NOMO-1 treated with dmso at 0.1 percent for 144 hours (cell line): ENCODE measurements around the gene MOB3A.

Experiments used
- DNase-seq: peaks from one replicate; lab custom pipeline; 2025; ENCODE audit not compliant: unreplicated experiment; lab: John Stamatoyannopoulos, UW

The MOB3A gene

DNA sequence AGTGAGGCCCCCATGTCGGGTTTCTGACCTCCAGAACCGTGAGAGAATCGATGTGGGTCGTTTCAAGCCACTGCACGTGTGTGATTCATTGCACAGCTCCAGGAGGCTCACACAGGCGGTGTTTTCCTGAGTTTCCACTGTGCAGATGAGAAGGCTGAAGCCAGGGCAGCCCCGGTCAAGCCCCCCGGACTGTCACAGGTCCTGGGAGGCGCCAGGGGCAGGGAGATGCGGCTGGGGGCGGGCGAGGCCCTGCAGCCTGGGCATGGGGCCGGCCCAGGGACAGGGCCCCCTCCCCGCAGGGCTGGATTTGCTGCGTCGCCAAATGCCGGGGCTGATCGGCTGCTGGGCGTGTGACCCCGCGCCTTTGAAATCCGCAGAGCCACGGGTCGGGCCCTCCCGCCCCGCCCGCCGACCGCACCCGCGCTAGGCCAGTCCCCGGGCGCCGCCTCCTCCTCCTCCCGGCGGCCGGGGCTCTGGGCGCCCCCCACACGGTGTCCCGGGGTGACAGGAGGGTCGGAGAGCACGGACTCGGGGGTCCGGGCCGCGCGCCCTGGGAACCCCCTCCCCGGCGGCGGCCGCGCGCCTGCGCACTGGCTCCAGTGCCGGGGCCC is 35.1 kb downstream of the MOB3A start:
- no peak for DNase-seq

DNA sequence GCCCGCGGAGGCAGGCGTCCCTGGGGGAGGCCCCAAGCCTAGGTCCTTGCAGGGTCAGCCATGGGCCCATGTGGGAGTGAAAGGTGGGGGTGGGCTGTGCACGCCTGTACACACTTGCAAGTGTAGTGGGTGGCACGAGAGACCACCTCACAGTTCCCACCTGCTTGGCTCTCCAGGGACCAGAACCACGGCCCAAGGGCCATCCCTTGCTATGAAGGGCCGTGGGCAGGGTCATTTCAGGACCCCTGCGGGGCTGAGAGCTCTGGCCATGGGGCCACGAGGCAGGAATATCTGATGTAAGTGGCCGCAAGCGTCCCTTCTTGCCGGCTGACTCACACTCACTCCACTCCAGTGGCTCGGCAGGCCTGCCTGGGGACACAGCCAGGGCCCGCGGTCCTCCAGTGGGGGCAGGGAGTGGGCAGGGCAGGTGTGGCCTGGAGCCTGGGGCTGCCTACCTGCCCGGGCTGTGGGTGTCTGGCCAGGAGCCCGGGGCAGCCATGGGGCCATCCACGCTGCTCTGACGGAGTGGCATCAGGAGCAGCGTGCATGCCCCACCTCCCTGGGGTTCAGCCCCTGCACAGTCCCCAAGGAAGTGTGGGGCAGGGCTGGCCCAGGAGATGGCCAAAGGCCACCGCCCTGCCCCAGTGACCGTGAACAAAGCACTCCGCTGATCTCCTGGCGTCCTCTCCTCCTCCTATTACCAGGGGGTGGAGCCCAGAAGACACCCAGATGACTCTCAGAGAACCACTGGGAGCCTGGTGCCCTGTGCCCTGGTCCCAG is 36.5 kb downstream of the MOB3A start:
- DNase-seq = no peak

DNA sequence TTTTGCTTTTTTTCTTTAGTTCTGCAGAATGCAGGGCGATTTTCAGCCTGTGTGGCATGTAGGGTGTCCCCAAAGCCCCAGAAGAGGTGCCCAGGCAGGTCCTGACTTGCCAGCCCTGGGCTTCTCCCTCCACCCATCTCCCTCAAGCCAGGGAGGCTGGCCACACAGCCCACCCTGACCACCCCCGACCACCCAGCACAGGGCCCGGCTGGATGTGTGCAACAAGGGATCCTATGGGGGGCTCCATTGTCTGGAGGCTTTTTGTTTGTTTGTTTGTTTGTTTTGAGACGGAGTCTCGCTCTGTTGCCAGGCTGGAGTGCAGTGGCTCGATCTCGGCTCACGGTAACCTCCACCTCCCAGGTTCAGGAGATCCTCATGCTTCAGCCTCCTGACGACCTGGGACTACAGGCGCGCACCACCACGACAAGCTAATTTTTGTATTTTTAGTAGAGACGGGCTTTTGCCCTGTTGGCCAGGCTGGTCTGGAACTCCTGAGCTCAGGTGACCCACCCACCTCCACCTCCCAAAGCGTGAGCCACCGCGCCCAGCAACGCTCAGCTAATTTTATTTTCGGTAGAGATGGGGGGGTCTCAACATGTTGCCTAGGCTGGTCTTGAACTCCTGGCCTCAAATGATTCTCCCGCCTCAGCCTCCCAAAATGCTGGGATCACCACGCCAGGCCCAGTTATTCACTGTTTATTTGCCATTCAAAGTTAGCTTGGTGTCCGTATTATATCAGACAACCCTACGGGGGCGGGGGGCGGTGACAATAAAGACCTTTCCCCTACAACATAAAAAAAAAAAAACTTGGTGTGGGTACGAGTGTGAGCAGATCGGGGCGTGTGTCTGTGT is 37.3 kb downstream of the MOB3A start:
- no peak for DNase-seq

DNA sequence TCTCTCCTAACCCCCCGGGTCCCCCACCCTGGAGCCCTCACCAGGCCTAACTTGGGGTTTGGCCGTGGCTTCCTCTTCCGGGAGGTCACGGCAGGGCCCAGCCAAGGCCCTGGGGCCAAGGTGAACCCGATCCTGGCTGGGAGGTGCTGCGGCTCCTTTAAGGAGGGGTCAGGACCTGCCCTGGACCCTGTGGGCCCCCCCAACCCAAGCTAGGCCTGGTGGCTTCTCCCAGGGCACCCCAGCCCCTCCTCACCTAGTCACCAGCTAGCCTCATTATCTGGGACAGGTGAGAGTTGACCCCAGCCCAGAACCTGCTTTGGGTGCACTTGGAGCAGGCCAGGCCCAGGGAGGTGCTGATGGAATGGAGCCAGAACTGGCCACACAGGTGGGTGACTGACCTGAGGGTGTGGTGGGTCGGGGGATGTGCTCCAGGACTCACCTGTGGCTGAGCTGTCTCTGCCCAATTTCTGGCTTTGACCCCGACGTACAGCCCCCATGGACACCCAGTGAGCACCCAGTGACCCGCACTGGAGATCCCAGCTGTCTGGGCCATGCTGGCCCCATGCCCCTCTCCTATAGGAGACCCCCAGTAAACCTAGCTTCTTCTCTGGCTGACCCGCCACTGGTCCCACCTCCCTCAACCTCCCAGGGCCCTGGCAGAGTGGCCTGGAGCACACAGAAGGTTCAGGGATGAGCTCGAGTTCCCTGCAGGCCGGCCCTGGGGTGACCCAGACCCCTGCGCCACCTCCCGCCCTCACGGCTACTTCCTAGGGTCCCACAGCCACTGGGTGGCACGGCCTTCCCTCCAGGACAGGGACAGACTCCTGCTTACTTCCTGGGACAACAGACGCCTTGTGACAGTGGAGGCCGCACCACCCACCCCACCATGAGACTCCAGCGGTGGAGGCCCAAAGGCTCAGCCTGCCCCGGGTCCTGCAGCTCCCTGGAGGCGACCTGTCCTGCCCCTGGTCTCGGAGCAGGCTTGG is 38.3 kb downstream of the MOB3A start:
- DNase-seq = no peak

DNA sequence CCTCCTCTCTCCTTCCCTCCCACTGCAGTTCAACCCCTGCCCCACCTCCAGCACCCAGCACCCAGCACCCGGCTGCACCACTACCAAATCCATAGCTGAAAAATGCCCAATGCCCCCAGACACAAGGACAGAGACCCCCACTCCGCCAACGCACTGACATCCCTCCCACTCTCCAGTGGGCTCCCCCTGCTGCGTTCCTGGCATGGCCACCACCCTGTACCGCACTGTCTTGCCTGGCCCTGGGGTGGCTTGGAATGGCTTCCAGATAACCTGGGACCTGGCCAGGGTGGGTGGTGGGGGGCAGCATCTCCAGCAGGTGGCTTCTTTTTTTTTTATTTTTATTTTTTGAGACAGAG is 39.3 kb downstream of the MOB3A start:
- DNase-seq = no peak

DNA sequence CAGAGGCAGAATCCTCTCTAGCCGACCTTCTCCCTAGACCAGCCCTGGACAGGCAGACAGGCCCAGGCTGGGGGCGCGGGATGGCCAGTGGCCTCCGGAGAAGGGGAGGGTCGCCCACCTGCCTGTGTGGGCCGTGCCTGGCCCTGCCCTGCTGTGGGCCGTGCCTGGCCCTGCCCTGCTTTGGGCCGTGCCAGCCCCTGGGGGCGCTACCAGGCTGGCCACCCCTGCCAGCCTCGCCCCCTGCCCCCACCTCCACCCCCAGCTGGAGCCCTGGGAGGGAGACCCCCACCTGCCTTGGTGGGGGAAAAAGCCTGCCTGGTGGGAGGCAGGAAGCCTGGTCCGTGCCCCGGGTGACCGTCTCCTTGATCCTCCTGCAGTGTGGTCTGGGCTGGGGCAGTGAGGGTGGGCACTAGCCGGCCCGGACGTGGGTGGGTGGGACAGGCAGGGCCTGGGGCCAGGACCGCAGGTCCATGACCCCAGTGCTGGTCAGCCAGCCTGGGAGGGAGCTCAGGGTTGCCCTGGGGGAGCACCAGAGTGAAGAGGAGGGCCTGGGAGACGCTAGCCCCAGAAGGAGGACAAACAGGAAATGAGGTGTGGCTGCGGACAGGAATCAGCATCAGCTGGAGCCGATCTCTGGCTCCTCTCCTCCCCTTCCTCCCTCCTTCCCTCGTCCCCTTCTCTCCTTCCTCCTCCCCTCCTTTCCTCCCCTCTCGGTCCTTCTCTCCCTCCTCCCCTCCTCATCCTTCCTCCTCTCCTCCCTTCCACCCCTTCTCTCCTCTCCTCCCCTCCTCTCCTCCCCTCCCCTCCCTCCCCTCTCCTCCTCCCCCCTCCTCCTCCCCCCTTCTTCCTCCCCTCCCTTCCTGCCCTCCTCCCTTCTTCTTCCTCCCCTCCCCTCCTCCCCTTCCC is 39.9 kb downstream of the MOB3A start:
- DNase-seq = no peak

DNA sequence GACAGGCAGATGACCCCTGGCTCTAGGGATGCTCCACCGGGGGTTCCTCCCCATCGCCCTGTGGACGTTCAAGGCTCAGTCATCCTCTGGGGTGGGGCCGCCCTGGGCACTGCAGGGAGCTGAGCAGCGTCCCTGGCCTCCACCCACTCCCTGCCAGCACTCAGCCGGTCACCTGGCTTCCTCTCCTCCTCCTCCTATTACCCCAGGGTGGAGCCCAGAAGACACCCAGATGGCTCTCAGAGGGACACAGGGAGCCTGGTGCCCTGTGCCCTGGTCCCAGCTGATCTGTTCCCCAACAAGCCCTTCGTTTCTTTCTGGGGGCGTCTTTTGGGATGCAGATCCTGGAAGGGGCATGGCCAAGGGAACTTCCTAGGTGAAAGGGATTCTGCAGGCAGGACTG is 41.4 kb downstream of the MOB3A start:
- DNase-seq = no peak

DNA sequence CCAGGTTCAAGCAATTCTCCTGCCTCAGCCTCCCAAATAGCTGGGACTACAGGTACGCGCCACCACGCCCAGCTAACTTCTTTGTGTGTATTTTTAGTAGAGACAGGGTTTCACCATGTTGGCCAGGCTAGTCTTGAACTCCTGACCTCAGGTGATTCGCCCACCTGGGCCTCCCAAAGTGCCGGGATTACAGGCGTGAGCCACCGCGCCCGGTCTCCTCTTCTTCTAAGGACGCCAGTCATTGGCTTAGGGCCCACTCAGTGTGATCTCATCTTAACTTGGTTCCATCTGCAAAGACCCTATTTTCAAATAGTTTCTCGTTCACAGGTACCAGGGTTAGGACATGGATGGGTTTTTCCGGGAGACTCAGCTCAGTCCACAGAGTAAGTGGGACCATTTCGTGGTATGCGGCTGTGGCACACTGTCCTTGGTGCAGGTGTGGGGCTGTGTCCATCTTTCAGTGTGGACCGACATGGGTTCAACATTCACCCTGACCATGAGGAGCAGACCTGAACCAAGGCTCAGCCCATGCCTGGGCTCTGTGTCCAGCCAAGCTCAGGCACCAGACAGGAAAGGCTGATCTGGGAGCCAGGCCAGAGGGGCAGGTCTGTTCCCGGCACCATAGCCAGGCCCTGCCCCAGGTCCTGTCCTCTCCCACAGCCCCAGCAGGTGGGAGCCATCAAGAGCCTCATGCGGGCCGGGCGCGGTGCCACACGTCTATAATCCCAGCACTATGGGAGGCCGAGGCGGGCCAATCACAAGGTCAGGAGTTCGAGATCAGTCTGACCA is 42.3 kb downstream of the MOB3A start:
- DNase-seq = no peak

DNA sequence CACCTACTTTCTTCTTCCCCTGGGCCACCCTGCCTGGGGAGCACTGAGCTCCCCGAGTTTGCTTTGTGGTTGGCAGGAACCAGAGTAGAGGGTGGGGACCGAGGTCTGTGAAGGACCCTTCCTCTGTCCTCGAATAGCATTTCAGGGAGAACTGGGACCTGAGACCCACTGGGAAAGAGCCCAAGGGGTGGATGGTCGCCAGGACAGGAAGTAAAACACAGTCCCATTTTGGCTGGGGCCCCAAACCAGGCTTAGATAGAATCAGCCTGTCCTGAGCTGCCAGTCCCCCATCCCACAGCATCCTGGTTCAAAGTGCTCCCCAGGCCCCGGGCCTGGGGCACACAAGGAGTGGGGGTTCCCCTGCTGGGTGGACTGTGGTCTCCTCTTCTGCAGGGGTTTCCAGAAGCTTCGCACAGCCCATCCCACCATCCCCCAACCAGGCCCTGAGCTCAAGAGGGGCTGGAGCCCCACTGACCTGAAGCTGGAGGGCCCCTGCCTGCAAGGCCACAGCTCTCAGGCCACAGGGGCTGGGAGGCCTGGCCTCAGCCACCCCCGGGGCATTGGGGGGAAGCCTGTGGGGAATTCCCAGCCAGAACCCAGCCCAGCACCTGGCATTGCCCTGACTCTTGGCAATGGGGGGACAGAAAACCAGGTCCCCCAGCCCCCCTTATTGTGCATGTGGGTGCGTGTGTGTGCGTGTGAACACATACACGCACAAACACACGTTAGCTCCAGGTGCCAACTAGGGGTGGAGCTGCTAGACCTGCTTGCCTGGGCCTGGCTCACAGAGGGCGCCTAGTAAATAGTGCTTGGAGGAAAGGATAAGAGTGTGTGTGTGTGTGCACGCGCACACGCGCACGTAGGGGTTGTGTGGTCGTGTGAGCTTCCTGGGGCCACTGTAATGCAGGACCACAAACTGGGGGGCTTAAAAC is 44.1 kb downstream of the MOB3A start:
- no peak for DNase-seq

DNA sequence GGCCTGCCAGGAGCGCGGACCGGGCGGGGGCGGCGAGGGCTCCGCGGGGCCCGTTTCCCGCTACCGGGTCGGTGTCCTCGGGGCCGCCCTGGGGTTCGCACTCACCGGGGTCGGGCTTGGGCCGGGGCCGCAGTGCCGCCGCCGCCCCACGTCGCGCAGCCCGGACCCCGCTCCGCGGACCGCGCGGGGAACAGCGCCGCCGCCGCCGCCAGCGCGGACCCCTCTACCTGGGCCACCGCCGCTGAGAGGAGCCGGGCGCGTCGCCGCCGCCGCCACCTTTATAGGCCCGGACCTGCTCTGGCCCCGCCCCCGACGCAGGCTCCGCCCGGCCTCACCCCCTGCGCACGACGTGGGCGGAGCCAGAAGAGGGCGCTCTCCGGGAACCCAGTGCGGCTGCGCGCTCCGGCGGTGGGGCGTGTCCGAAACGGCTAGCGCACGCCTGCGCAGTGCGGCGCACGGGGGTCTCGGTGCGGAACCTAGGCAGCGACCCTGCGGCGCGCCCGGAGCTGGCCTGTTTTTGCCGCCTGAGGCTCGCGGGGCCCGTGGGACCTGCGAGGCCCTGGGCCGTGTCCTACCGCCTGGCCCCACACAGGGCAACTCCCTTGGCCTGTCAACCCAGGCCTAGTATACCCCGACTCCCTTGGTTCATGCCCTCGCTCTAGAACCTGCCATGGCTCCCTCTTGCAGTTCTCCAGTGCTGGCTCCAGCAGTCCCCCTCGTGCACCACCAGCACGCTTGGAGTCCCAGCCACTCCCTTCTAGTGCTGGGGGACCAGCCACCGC is 44.9 kb downstream of the MOB3A start, which contains the start of gene MKNK2:
TSS of gene MKNK2 (minus strand) at position 254 of the 782 bp plus-strand sequence. CDS start 393 bp downstream, outside the sequence.
- peak; percentile 74 for DNase-seq

DNA sequence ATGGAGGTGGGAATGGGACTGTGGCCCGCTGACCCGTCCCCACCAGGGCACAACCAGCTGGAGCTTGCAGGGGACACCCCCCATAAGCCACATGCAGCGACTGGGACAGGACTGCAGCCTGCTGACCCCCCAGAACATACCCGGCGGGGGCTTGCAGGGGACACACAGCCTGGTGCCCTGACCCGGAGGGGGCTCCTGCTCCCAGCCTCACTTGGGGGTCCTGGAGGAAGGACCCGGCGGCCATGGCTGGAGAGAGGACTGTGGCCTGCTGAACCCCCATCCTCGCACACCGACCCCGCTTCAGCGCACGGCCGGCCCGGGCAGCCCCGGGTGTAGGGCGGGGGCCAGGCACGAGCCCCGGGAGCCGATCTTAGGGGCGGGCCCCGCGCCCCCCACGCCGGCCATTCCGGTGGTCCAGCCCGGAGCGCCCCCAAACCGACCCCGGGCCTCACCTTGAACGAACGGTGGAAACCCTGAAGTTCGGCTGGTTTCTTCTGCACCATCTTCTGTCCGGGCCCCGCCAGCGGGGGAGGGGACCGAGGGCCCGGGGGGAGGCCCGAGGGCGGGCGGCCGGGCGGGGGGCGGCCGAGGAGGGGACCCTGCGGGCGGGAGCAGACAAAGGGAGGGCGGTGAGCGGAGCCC is 45.7 kb downstream of the MOB3A start:
- DNase-seq = no peak

DNA sequence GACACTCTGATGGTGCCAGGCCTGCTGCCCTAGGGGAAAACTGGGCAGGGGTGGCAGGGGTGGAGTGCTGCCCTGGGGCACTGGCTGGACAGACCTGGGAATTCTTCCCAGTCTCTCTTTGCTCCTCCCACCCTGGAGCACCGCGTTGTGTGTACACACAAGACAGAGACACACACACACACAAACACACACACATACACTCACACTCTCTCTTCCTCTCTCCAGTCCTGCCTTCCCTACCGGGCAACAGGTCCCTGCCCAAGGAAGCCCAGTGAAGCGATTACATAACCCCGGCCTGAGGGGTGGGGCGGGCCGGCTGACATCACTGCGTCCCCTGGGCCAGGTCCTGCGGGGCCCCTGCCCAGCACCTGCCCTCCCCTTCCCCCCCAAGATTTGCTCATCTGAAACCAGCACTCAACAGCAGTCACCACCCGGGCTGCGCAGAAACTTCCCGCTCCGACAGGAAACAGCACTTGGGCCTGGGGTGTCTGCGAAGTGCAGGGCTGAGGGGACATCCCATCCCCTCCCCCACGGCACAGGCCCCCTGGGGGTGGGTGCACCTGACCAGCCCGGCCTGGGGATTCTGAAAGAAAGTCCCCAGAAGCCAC is 46.3 kb downstream of the MOB3A start:
- DNase-seq = peak; percentile 93

DNA sequence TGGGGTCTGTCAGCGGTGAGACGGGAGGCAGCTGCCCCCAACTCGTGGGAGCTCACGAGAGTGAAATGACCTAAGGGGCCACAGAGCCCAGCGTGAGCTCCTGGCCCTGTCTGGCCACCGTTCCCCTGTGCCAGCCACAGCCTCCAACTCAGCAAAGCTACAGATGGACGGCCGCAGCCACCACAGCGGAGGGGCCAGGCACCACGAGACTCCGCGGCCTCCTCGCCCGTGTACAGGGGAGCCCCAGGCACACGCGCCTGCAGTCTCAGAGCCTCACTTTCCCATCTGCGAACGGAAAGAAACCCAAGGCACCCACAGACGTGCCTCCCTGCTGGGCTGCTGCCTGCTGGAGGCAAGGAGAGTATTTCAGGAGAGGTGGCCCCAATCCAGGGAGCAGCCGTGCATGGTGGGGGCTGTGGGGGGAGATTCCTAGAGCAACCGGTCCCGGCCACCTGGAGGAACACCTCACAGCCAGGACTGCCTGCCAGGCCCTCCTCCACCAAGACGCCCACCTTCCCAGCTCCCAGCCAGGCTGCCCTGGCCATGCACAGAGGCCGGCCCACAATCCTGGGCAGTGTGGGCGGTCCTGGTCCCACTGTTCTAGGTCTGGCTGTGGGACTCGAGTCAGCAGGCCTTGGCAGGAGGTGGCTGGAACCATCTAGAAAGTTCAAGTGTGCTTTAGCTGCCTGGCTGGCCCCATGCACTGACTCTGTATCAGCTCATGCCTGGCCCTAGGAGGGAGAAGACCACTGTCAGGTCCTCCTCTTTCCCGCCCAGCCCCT is 47.0 kb downstream of the MOB3A start:
- DNase-seq = no peak

DNA sequence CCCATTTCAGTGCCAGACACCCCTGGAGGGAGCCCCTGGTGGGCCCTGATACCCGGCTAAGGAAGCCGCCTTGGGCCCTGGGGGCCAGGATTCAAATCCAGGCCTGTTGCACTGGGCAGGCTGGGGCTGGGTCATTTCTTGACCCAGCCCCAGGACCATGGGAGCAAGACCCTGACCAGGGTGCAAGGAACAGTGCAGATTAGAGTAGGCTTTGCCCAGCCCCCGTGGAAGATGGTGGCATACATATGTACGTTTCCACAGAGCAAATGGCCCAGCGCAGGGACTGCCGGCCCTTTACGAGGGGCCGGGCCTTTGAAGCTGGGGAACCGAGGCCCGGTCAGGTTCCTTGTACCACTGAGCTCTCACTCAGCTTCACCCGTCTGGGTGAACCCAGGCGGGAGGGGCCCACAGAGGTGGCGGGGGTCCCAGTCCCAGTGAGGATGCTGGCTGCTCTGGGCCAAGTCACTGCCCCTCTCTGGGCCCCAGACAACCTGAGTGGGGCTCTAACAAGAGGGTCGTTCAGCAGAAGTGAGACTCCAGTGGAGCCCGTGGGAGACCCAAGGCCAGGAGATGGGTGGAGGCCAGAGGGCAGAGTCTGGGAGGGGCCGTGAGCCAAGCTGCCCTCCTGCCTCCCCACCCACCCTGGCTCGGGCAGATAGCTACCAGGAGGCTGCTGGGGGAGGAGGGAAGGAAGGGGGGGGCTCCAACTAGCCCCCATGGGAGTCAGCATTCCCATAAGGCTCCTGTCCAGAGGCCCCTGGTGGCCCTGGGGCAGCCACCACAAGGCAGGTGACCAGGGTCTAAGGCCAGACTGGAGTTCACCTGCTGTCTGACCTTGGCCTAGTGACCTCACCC is 47.8 kb downstream of the MOB3A start:
- no peak for DNase-seq
